GM10847 (cell line): ENCODE measurements around the gene AP3D1.

Experiments used
- POLR2A ChIP-seq: IDR thresholded peaks from 2 replicates; pipeline ENCODE4 v1.6.1; 2011; ENCODE audit not compliant: insufficient read length; ENCODE audit errors: extremely low read depth

Gene AP3D1

GRCh38 chr19:2072757-2073551 is 78.4 kb downstream of the AP3D1 start:
- TF ChIP-seq POLR2A = no peak

- no peak for TF ChIP-seq POLR2A
Observed at GRCh38 chr19:2070986-2071673, 80.2 kb downstream of the AP3D1 start.

DNA sequence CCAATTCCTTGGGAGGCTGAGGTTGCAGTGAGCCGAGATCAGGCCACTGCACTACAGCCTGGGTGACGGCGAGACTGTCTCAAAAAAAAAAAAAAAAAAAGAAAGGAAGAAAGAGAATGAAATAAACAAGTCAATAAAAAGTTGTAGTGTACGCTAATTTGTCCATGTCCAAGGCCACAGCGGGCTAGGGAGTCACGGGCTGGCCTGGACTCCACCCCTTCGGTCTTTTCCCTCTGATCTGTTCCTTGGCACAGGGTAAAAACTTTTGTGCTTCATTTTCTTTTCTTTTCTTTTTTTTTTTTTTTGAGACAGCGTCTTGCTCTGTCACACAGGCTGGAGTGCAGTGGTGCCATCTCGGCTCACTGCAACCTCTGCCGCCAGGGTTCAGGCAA is 80.9 kb downstream of the AP3D1 start:
- TF ChIP-seq POLR2A = no peak

- no peak for TF ChIP-seq POLR2A
Observed at GRCh38 chr19:2064788-2065524, 86.4 kb downstream of the AP3D1 start.

- no peak for TF ChIP-seq POLR2A
Observed at GRCh38 chr19:2064395-2064787, 87.0 kb downstream of the AP3D1 start.

- no peak for TF ChIP-seq POLR2A
Observed at GRCh38 chr19:2063824-2064223, 87.5 kb downstream of the AP3D1 start.

DNA sequence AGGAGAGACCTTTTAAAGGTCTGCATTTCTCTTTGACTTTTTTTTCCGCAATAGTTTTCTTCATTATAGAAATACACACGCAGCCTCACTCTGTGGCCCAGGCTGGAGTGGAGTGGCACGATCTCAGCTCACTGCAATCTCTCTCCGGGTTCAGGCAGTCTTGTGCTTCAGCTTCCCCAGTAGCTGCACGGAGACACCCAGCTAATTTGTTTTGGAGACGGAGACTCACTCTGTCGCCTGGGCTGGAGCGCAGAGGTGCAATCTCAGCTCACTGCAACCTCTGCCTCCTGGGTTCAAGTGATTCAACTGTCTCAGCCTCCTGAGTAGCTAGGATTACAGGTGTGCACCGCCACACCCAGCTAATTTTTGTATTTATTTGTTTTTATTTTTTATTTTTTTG is 88.6 kb downstream of the AP3D1 start:
- TF ChIP-seq POLR2A = no peak

DNA sequence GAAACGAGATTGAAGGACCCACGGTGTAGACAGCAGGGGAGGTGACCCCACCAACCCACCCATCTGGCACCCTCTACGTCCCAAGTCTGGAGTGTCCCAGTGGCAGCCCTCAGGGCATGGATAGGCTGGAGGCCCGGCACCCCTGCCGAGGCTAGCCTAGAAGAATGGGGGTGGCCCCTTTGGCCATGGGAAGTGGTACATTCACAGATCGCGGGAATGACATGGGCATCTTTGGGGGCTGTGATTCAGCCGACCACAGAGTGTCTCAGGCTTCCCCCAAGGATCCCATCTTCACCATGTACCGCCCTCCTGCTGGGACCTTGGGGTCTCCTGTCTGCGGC is 89.0 kb downstream of the AP3D1 start:
- no peak for TF ChIP-seq POLR2A

GRCh38 chr19:2061495-2062388 is 89.6 kb downstream of the AP3D1 start:
- TF ChIP-seq POLR2A = peak; percentile 61

- TF ChIP-seq POLR2A = no peak
Observed at GRCh38 chr19:2060884-2061494, 90.4 kb downstream of the AP3D1 start.

GRCh38 chr19:2059422-2060201 is 91.8 kb downstream of the AP3D1 start:
- TF ChIP-seq POLR2A = no peak

GRCh38 chr19:2058570-2059421 is 92.6 kb downstream of the AP3D1 start:
- no peak for TF ChIP-seq POLR2A
